ENCODE measurements around the gene USHBP1.

USHBP1 gene

DNA sequence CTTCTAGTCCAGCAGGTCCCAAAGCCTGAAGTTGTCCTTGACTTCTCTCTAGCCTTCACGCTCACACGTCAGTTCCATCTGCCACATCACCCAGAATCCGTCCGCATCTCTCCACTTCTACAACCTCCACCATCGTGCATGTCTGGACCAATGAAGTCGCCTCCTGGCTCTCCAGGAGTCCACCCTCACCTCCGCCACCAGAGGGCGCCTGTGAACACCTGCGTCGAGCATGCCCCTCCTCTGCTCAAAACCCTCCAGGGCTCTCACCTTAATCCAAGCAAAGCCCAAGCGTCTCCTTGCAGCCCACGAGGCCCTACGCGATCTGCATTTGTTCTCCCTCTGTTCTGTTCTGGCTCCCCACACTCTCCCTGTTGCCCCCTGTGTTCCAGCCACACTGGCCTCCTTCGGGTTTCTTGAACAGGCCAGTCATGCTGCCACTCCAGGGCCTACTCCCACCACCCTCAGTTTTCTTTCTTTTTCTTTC is 3.7 kb downstream of the USHBP1 start:
- no peak for FAIRE-seq

- no peak for FAIRE-seq
These were observed 4.6 kb downstream of the USHBP1 start for GRCh38 chr19:17259934-17260333.

DNA sequence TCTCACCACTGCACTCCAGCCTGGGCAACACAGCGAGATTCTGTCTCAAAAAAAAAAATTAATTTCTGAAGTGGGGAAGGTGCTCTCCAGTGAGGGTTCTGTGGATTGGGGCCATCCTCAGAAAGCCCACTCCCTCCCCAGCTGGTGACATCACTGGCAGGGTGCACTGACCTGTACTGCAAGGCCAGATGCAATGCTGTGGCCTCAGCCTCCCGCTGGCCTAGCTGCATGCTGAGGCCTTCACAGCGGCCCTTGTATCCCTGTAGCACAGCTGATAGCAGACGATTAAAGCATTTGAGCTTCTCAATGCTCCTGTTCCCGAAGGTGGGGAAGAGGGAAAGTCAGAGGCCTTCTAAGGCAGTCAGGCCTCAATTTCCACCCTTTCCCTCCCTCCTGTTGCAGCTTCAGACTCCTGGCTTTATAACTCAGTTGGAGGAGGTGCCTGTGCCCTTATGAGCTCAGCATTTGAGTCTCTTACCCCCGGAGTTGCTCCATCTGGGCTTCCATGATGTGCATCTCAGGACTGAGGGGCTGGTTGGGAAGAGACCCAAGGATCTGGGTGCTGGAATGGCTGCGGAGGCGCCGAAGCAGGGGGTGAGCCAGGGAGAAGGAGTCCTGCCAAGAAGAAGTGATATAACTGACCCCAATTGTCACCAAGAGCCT is 5.3 kb downstream of the USHBP1 start:
- FAIRE-seq: no peak

DNA sequence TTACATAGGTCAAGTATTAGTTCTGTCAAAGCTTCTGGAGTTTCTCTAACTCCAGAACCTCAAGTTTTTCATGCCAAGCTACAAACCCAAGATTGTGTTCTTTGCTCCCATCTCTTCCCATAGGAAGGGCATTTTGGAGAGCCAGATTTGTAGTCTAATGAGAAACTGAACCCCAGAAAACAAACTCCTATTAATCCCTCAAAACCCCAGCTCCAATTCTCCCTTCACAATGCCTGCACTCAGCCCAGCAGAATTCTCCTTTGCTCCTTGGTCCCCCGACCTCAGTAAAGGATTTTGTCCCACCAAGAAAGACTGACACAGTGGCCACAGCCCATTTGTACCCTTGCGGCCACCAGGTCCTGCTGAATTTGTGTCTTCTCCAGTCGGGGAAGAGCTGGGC is 8.4 kb downstream of the USHBP1 start:
- FAIRE-seq: no peak

DNA sequence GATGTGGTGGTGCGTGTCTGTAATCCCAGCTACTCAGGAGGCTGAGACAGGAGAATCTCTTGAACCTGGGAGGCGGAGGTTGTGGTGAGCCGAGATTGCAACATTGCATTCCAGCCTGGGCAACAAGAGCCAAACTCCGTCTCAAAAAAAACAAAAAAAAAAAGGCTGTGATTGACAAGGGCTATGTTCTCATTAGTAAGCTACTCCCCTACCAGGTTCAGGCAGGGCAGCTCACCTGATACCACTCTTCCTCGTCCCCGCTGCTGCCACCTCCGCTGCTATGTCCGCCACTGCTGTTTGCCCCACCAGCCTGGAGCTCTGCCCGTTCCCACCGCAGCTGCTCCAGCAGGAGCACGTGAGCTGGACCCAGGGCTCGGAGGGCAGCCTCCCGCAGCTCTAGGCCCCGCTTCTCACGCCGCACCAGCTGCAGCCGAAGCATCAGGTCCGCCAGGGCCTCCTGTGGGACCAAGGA is 9.4 kb downstream of the USHBP1 start:
- no peak for FAIRE-seq

DNA sequence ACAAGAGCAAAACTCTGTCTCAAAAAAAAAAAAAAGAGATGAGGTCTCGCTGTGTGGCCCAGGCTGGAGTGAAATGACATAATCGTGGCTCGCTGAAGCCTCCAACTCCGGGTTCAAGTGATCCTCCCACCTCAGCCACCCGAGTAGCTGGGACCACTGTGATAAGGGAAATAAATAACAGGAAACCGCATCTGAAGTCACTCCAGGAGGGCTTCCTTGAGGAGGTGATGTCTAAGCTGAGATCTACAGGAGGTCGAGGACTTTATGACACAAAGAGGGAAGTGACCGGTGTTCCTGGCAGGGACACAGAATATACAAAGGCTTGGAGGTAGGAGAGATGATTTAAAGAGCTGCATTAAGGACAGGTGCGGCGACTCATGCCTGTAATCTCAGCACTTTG is 9.9 kb downstream of the USHBP1 start:
- FAIRE-seq: no peak

DNA sequence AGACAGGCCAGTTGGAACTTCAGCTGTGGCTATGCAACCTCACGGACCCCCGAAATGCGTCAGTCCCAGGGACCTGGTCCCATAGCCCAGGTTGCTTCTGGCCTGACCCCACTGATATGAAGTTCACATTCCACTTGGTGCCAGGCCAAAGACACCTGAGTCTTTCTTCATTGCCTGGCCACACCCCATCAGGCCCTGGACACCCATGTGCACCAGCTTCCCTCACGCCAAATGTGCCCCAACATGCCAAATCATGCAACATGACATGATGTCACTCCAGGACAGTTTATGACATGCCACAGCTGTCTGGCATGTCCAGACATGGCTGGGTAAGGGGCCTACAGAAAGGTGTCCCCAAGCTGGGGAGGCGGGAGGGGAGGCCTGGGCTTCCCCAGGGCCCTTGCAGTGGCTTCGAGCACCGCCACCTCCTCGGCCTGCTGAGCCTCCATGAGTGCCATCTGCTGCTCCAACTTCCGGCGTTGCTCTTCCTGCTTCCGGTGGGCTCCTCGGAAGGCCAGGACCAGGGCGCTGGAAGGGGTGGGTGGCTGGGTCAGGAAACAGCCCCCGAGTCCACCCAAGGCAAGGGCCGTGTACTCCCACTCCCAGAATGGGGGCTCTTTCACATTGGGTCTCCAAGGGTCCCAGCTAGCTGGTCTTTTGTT is 14.5 kb downstream of the USHBP1 start:
- no peak for FAIRE-seq

- no peak for FAIRE-seq
These were observed 16.4 kb downstream of the USHBP1 start for GRCh38 chr19:17248011-17248776.

DNA sequence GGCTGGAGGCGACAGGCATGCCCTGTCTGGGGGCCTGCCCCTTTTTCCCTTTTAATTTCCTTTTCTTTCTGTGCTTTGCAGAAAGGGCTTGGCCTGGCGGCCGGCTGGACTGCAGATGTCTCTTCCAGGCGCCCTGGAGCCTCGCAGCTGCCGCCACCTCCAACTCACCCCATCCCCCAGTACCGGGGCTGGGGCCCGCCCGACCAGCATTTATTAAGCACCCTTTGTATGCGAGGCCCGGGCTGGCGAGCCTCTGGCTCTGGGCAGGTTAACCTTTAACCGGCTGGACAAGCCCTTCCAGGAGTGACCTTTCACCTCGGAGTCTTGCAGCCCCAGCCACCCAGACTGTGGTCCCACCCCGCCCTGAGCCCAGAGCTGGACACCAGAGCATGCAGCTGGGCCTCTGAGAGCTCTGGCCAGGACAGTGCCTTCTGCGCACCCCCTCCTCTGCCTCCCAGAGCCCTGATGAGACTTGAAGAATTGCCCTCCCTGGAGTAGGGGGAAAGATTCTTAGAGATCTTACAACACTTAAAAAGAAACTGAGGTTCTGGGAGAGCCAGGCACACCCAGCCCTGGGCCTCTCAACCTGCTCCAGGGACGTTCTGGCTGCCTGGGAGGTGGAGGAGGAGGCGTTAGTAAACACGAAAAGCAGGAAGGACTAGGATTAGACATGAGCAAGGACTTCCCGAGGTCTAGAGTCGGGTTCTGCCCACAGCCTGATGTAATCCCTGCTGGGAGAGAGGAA is 17.7 kb downstream of the USHBP1 start:
- no peak for FAIRE-seq

DNA sequence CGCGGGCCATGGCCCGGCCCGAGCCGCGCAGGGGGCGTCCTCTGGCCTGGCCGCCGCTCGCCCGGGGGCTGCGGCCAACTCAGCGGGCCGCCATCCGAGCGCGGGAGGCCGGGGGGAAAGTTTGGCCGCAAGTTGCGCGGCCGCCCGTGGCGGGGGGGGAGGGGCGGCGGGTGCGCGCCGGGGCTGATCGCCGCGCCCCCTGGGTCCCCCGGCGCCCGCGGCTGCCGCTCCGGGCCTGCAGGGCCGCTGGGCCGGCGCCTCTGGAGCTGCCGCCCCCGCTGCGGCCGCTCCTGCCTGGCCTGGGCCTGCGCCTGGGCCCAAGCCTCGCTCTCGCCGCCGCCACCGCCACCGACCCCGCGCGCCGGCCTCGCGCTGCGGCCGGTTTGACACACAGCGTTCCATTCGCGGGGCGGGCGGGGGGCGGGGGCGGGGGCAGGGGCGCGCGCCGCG is 19.0 kb downstream of the USHBP1 start, which contains the start of gene NR2F6:
Gene NR2F6 (minus strand): TSS at position 385 of the 450 bp plus-strand sequence. CDS start 699 bp downstream, outside the sequence.
- no peak for FAIRE-seq

DNA sequence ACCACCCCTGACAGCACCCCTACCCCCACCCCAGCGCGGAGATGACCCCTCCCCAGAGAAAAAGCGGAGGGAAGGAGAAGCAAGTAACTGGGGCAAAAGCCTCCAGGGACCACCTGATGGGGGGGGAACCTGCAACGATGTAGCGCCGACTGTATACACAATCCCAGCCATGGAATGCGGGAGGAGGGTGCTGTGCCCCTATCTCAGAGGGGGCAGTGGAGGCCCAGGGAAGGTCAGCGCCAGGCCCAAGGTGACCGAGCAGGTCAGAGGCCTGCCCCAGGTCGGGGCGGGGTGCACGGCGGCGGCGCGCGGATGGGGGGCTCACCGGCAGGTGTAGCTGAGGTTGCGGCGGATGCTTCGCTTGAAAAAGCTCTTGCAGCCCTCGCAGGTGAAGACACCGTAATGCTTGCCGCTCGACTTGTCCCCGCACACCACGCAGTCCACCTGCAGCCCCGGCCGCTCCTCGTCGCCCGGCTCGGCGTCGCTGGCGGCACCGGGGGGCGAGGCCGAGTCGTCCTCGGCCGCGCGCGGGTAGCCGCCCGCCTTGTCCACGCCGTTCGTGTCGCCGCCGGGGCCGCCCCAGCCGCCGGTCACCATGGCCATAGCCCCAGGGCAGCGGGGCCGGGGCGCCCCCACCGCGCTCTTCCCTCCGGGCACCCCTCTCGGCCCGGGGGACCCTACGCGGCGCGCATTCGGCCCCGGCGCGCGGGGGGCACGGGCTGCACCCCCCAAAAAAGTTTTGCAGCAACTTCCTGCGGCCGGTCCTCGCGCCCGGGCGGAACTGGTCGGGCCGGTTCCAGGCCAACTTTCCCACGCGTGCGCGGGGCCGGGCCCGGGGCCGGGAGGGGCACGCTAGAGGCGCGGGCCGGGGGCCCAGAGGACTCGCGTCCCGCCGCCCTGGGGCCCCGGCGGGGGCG is 19.7 kb downstream of the USHBP1 start:
- FAIRE-seq: no peak

GRCh38 chr19:17243830-17244617 is 20.5 kb downstream of the USHBP1 start:
- FAIRE-seq: no peak

DNA sequence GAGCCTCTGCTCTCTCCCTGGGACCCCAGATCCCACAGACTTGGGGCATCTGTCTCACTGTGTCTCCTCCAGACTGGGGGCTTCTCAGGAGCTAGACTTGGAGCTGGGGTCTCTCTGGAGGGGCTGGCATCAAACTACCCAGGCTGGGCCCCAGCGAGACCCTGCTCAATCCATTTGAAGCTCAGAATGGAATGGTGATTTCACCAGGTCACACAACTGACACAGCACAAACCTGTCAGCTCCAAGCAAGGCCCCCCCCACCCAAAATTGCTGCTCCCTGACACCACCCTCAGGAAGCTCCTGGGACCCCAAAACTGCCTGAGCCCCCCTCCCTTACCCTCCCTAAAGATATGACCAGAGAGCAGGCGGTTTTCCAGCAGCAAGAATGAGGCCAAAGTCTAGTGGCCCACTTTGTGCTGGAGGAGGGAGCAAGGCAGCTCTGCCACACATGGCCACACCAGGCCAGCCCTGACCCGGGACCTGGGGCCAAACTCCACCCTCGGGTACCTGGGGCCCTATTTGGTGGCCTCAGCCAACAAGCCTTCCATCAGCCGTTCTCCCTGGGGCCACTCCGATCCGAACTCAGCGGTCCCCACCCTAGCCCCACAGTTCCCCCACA is 21.2 kb downstream of the USHBP1 start:
- FAIRE-seq: no peak

DNA sequence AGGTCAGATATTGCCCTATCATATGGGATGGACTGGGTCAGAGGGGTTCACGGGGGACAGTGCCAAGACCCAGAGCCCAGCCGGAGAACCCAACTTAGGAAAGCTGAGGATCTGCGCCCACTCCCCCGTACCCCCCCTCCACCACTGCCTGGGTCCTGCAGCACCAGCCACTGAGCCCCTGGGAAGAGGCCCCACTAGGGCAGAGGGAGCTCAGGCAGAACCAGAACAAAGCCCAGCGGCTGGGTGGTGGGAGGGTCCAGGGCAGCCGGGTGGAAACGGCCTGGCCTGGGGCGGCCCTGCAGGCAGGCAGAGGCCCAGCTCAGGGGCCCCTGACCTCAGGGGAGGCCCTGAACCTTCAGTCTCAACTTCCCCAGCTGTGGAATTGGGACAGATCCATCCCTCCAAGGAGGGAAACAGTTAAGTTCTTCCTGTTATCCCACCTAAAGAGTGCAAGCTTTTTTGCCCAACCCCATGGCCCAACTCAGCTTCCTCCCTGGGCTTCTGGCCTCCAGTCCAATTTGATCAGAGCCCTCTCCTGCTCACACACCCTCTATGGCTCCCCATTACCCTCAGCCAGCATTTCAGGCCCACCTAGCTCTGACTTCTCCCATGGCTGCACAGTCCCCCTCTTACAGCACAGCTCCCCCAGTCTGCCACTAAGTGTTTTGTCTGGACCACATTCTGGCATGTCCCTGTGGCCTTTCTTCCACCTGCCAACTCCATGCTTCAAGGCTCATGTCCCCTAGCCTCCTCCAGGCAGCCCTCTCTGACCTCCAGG is 21.9 kb downstream of the USHBP1 start:
- no peak for FAIRE-seq

- no peak for FAIRE-seq
These were observed 23.6 kb downstream of the USHBP1 start for GRCh38 chr19:17240826-17241399.

- FAIRE-seq: no peak
These were observed 24.3 kb downstream of the USHBP1 start for GRCh38 chr19:17240062-17240752.

- FAIRE-seq: no peak
These were observed 26.5 kb downstream of the USHBP1 start for GRCh38 chr19:17237747-17238706.
